Activated naive CD4-positive, alpha-beta T cell treated with anti-CD3 and anti-CD28 coated beads, Interleukin-2, amount 50 U/mL, for 72 hours (primary cell): ENCODE results near the gene IRAK1. TPM values are rescaled to one million over a fixed set of nuclear protein-coding genes. Genes with fewer than 3 reads are reported as not detected.

Source experiments
- ATAC-seq, 2 donors: fragments of 150-1000 bp; cut with Tn5 transposase; 2 replicates each; pipeline ENCODE4 v1.10.0; 2021; ENCODE audit warnings: mild to moderate bottlenecking in 2 of 2, moderate library complexity in 2 of 2
- DNase-seq, 2 donors: peaks; one replicate each; pipeline ENCODE4 v3.0.0; 2021 to 2022; ENCODE audit warnings: low spot score in 2 of 2
- H3K27ac Mint-ChIP-seq, 2 donors: one replicate each; pipeline ENCODE4 v1.8.0; 2022; ENCODE audit warnings: mild to moderate bottlenecking in 2 of 2, mixed read lengths in 2 of 2
- H3K36me3 Mint-ChIP-seq, 2 donors: one replicate each; pipeline ENCODE4 v1.8.0; 2022; ENCODE audit warnings: mixed read lengths in 2 of 2
- H3K9me3 Mint-ChIP-seq, 2 donors: one replicate each; pipeline ENCODE4 v1.8.0; 2022; ENCODE audit warnings: mixed read lengths in 2 of 2
- total RNA-seq, 2 donors: library from RNA; stranded (reverse); gene quantifications; one replicate each; pipeline ENCODE4 v1.2.3, GENCODE V29; 2022

The IRAK1 gene
- total RNA-seq, 2 donors from 2014 or later: 104 to 123 TPM

GRCh38 chrX:153972368-153973126 is 47.2 kb downstream of the IRAK1 start, which contains the start of gene TMEM187:
TSS of gene TMEM187 (plus strand) at chrX:153972754. CDS start at chrX:153982063, 9,309 bp downstream.
- Mint-ChIP-seq H3K27ac (peak within 1 kb of the TSS; percentile 95 to 100), H3K36me3 (peaks cover 33 to 41% of the 10 kb centered on the region in 2 donors), H3K9me3 (no peaks in the 10 kb centered on the region)
- ATAC-seq (peak; percentile 60 to 65), DNase-seq (peak; percentile 80 to 91)

GRCh38 chrX:153971450-153972367 is 48.0 kb downstream of the IRAK1 start, which contains the start of gene HCFC1:
TSS of gene HCFC1 (minus strand) at chrX:153971818. CDS start at chrX:153970840, 978 bp downstream.
- H3K36me3 Mint-ChIP-seq: peaks cover 37 to 44% of the 10 kb centered on the region in 2 donors
- DNase-seq (peak; percentile 82 to 93), ATAC-seq (peak; percentile 40 to 42)
- peak within 1 kb of the TSS; percentile 95 to 100 for H3K27ac Mint-ChIP-seq
- no peaks in the 10 kb centered on the region for H3K9me3 Mint-ChIP-seq

DNA sequence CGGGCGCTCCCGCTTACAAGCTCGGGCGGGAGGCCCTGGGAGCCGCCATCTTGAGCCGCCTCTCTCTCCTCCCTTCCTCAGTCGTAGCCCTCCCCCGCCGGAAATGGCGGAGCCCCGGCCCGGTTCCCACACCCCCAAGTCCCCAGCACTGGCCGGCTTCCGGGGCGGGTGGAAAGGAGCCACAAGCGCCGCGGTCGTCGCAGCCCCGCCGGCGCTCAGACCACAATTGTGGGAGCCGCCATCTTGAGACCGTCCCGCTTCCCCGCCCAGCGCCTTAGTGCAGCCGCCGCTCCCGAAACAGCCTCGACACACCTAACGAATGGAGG is 48.6 kb downstream of the IRAK1 start:
- ATAC-seq: peak; percentile 52 to 60
- no peaks in the 10 kb centered on the region for H3K9me3 Mint-ChIP-seq
- H3K36me3 Mint-ChIP-seq: peaks cover 37 to 44% of the 10 kb centered on the region in 2 donors
- peak; percentile 79 to 81 for DNase-seq
- H3K27ac Mint-ChIP-seq: peak overlapping the region; percentile 95 to 100

GRCh38 chrX:153970357-153971123 is 49.2 kb downstream of the IRAK1 start:
- ATAC-seq (peak in 1 of 2 donors; percentile 8), DNase-seq (no peak)
- no peaks in the 10 kb centered on the region for H3K9me3 Mint-ChIP-seq
- peak overlapping the region; percentile 95 to 100 for H3K27ac Mint-ChIP-seq
- peaks cover 37 to 44% of the 10 kb centered on the region in 2 donors for H3K36me3 Mint-ChIP-seq

GRCh38 chrX:153969904-153970356 is 49.8 kb downstream of the IRAK1 start:
- no peaks in the 10 kb centered on the region for H3K9me3 Mint-ChIP-seq
- peaks cover 37 to 44% of the 10 kb centered on the region in 2 donors for H3K36me3 Mint-ChIP-seq
- DNase-seq: no peak
- no peak for ATAC-seq
- H3K27ac Mint-ChIP-seq: peak overlapping the region; percentile 89 to 95

- H3K36me3 Mint-ChIP-seq: peaks cover 37 to 41% of the 10 kb centered on the region in 2 donors
- no peak for DNase-seq
- no peaks in the 10 kb centered on the region for H3K9me3 Mint-ChIP-seq
- H3K27ac Mint-ChIP-seq: peak overlapping the region; percentile 89 to 95
- ATAC-seq: no peak
Measured at GRCh38 chrX:153969125-153969903, 50.4 kb downstream of the IRAK1 start.

DNA sequence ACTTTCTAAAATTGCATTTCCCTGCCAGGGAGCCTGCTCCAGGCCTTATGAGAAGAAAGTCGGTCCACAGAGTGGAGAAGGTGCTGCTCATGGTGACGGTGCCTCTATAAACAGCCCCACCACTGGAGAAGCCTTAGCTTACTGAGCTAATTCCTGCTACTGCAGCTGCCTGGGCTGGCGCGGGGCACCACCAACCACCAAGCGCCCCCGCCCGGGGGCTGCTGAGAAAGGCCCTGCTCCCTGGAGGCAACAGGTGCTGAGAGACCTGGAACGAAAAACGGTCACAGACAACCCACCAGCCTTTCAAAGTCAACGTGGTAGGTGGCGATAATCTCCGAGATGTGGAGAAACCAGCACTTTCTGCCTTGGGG is 51.0 kb downstream of the IRAK1 start:
- Mint-ChIP-seq H3K9me3 (no peaks in the 10 kb centered on the region), H3K36me3 (peaks cover 37 to 38% of the 10 kb centered on the region in 2 donors), H3K27ac (peak overlapping the region; percentile 50 to 89)
- ATAC-seq (no peak), DNase-seq (no peak)

GRCh38 chrX:153968255-153968654 is 51.4 kb downstream of the IRAK1 start:
- Mint-ChIP-seq H3K36me3 (peaks cover 35% of the 10 kb centered on the region in 2 donors), H3K9me3 (no peaks in the 10 kb centered on the region), H3K27ac (peak overlapping the region; percentile 88 to 89)
- ATAC-seq: no peak
- no peak for DNase-seq

DNA sequence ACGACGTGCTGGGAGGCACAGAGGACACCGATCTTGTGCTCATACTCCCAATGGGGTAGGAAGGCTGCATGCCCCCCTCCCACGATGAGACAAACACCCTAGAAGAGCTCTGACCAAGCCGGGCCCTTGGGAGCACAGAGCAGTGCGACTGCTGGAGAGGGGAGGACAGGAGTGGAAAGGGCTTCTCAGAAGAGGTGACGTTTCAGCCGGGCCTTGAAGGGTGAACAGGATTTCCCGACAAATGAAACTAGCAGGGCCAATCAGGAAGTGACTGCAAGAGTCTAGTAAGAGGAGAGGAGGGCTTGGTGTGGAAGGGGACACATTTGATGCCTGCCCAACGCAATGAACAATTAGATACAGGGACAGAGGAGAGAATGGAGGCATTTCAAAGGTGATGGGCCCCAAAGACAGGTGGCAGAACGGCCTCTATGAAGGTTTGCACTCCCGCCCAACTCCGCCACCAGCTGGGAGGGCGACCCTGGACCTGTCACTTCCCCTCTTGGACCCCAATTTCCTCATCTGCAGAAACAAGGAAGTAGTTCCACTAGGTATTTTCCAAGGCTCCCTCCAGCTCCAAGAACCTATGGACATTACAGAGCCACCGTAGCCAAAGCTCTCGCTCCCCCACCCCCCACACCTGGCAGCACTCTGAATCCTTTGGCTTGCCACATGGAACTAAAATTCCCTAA is 52.0 kb downstream of the IRAK1 start:
- DNase-seq (peak in 1 of 2 donors; percentile 41), ATAC-seq (peak; percentile 3 to 19)
- H3K9me3 Mint-ChIP-seq: no peaks in the 10 kb centered on the region
- H3K27ac Mint-ChIP-seq: peak overlapping the region; percentile 88 to 89
- H3K36me3 Mint-ChIP-seq: peaks cover 32 to 33% of the 10 kb centered on the region in 2 donors

GRCh38 chrX:153966841-153967535 is 52.7 kb downstream of the IRAK1 start:
- Mint-ChIP-seq H3K9me3 (no peaks in the 10 kb centered on the region), H3K36me3 (peaks cover 32 to 33% of the 10 kb centered on the region in 2 donors), H3K27ac (peak overlapping the region; percentile 88 to 89)
- peak; percentile 14 to 18 for ATAC-seq
- no peak for DNase-seq

- ATAC-seq (no peak), DNase-seq (no peak)
- no peaks in the 10 kb centered on the region for H3K9me3 Mint-ChIP-seq
- H3K27ac Mint-ChIP-seq: peak overlapping the region; percentile 88 to 89
- H3K36me3 Mint-ChIP-seq: peaks cover 27 to 28% of the 10 kb centered on the region in 2 donors
Measured at GRCh38 chrX:153966283-153966688, 53.4 kb downstream of the IRAK1 start.

- H3K36me3 Mint-ChIP-seq: peaks cover 19 to 22% of the 10 kb centered on the region in 2 donors
- DNase-seq (no peak), ATAC-seq (no peak)
- no peaks in the 10 kb centered on the region for H3K9me3 Mint-ChIP-seq
- H3K27ac Mint-ChIP-seq: peak overlapping the region in 1 of 2 donors; percentile 88
Measured at GRCh38 chrX:153965406-153965805, 54.3 kb downstream of the IRAK1 start.

GRCh38 chrX:153964105-153964504 is 55.6 kb downstream of the IRAK1 start:
- ATAC-seq (no peak), DNase-seq (no peak)
- Mint-ChIP-seq H3K9me3 (no peaks in the 10 kb centered on the region), H3K36me3 (peaks cover 12 to 14% of the 10 kb centered on the region in 2 donors), H3K27ac (no peak overlapping the region)

DNA sequence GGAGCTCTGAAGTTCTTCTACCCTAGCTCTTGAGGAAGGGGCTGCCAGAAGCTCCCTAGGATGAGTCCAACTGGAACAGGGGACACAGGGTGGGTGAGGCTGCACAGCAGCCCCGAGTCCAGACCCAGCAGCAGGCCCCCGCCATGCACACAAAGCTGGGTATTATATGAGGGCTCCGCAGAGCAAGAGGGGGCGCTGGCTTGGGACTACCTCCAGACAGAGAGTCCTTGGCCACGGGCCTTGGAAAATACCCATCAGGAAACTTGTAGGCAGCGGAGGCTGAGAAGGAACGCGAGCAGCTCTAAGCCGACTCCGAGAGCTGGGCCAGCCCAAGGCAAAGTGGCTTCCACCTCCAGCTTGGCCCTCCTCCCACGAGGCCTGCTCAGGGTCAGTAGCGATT is 56.2 kb downstream of the IRAK1 start:
- Mint-ChIP-seq H3K27ac (no peak overlapping the region), H3K36me3 (peaks cover 12 to 14% of the 10 kb centered on the region in 2 donors), H3K9me3 (no peaks in the 10 kb centered on the region)
- DNase-seq (no peak), ATAC-seq (no peak)

DNA sequence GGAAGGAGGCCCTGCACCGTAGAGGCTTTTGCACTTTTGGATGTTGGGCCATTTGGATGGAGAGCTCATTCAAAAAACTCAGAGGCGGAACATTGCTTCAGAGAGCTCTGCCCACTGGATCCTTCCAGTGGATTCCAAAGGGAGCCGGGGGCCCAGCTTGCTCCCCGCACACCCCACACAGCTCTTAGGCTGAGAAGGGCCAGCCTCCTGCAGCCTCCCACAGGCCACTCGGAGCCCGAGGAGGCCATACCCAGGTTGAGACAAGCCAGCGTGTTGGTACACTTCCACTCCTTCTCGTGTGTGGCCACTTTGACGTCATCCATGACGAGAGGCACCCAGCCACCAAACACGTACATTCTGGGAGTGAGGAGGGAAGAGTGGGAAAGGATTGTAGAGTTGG is 58.4 kb downstream of the IRAK1 start:
- Mint-ChIP-seq H3K27ac (no peak overlapping the region), H3K36me3 (no peaks in the 10 kb centered on the region), H3K9me3 (no peaks in the 10 kb centered on the region)
- ATAC-seq (no peak), DNase-seq (no peak)
